ENCODE data around the gene NAE1. TPM values are rescaled to one million over a fixed set of nuclear protein-coding genes. Genes with fewer than 3 reads are reported as not detected.

NAE1 gene
- total RNA-seq, 1 experiment from 2014 or later, result 123 TPM

- BruUV-seq (replicated peaks), result no TSS peak
- CTCF ChIA-PET, result interaction anchor here (1.0 kb wide), 3 partner anchors 11 to 26 kb away, joined by 3 read pairs; partner anchors contain the start of gene NAE1
Measured at GRCh38 chr16:66856801-66857200, 26.0 kb upstream of the NAE1 start.

More at GRCh38 chr16:66856801-66857200, 26.0 kb upstream of the NAE1 start:
- POLR2A ChIA-PET, result interaction anchor here (1.0 kb wide), 1 partner anchor 16 kb away, joined by 4 read pairs; no protein-coding TSS in a partner anchor
- TF ChIP-seq ATF3 (IDR thresholded peaks at IDR 0.05) (no peak), REST (IDR thresholded peaks at IDR 0.05; ENCODE audit: low read depth) (no peak), ZFX (IDR thresholded peaks at IDR 0.05) (no peak), SP1 (IDR thresholded peaks at IDR 0.05; ENCODE audit: low read depth) (no peak), SRF (IDR thresholded peaks at IDR 0.05; ENCODE audit: low read depth) (no peak), RAD21 (IDR thresholded peaks at IDR 0.05; ENCODE audit: low read depth) (no peak), POLR2A (IDR thresholded peaks at IDR 0.05; ENCODE audit: borderline replicate concordance, extremely low read depth, insufficient read depth, insufficient read length) (no peak), EZH2 (IDR thresholded peaks at IDR 0.05) (no peak), FOSL1 (IDR thresholded peaks at IDR 0.05; ENCODE audit: low read depth) (no peak), EGR1 (IDR thresholded peaks at IDR 0.05; ENCODE audit: low read depth) (no peak), CEBPB (IDR thresholded peaks at IDR 0.05; ENCODE audit: low read depth) (no peak), JUND (IDR thresholded peaks at IDR 0.05) (no peak), ZNF274 (IDR thresholded peaks at IDR 0.05; ENCODE audit: low read depth, low read length) (no peak), POLR2AphosphoS5 (IDR thresholded peaks at IDR 0.05; ENCODE audit: low read depth, low read length) (no peak), YY1 (IDR thresholded peaks at IDR 0.05; ENCODE audit: extremely low read depth, insufficient replicate concordance, low read depth, low read length) (no peak), EZH2phosphoT487 (IDR thresholded peaks at IDR 0.05; ENCODE audit: borderline replicate concordance) (no peak), TCF7L2 (IDR thresholded peaks at IDR 0.05; ENCODE audit: borderline replicate concordance, extremely low read depth, insufficient read depth, insufficient read length) (no peak), MAX (IDR thresholded peaks at IDR 0.05) (no peak)
- no peak for DNase-seq (ENCODE audit: low read depth, low spot score)
- no peak for ATAC-seq
- no peaks in the 10 kb centered on the region for H3K79me2 ChIP-seq (ENCODE audit: insufficient read depth, low read length)
- no peaks in the 10 kb centered on the region for H4K20me1 ChIP-seq (ENCODE audit: insufficient read depth)
- H3K4me3 ChIP-seq (replicated peaks in 1 of 2; ENCODE audit: low read depth in 1 of 2, low read length in 2 of 2), result no peak overlapping the region
- no peaks in the 10 kb centered on the region for H3K9me3 ChIP-seq (ENCODE audit: control insufficient read depth in 1 of 2, insufficient read depth in 1 of 2, low read depth in 1 of 2, low read length in 2 of 2)
- no peak overlapping the region for H3K27ac ChIP-seq (ENCODE audit: low read depth, low read length)
- intact Hi-C loops (cut with micrococcal nuclease), result no loop called here
- no peak overlapping the region for H2AFZ ChIP-seq (ENCODE audit: low read depth, low read length, poor library complexity, severe bottlenecking)
- RAD21 ChIA-PET (ENCODE audit: low non-redundant PET in 1 of 2, low total read pairs in 2 of 2, uncharacterized antibody in 2 of 2, unreplicated experiment in 2 of 2), result no interaction called here
- no peak overlapping the region for H3K9ac ChIP-seq (ENCODE audit: low read length)
- no peaks in the 10 kb centered on the region for H3K9me2 ChIP-seq (ENCODE audit: insufficient read depth)
- no peaks in the 10 kb centered on the region for H3K36me3 ChIP-seq (ENCODE audit: control insufficient read depth in 1 of 2, insufficient read depth in 2 of 2, low read length in 2 of 2)
- H3K27me3 ChIP-seq (ENCODE audit: insufficient read depth, low read length), result no peaks in the 10 kb centered on the region
- no peak overlapping the region for H3K4me2 ChIP-seq (ENCODE audit: low read length)
- peaks cover 12 to 14% of the 10 kb centered on the region in 2 experiments for H3K4me1 ChIP-seq (ENCODE audit: control insufficient read depth in 1 of 2, insufficient read depth in 2 of 2, low read length in 2 of 2)
